ENCODE data around the gene SPNS2. TPM values are rescaled to one million over a fixed set of nuclear protein-coding genes. Genes with fewer than 3 reads are reported as not detected.

Gene SPNS2
- total RNA-seq, 1 donor from 2014 or later, result 67.0 TPM

DNA sequence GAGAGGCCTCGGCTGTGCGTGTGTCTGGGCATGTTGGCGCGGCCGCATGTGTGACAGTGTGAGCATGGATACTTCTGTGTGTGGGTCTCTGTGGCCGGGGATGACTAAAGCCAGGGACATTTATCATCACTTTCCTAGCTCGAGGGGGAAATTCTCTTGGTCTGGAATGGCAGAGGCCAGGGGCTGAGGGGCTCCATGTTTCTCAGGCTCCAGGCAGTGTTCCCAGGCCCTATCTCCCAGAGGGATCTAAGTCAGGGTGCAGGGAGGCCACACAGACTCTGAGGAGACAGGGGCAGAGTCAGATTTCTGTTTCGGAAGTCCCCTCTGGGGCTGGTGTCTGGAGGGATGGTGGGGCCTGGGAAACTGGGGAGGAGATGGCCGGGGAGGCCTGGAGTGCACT lies 23.7 kb upstream of the SPNS2 start:
- Histone ChIP-seq H3K27ac (no peak overlapping the region), H3K9me3 (no peaks in the 10 kb centered on the region), H3K27me3 (no peaks in the 10 kb centered on the region), H3K4me1 (peaks cover 9% of the 10 kb centered on the region), H3K36me3 (no peaks in the 10 kb centered on the region), H3K4me3 (no peak overlapping the region)
- TF ChIP-seq, protein P1, sequence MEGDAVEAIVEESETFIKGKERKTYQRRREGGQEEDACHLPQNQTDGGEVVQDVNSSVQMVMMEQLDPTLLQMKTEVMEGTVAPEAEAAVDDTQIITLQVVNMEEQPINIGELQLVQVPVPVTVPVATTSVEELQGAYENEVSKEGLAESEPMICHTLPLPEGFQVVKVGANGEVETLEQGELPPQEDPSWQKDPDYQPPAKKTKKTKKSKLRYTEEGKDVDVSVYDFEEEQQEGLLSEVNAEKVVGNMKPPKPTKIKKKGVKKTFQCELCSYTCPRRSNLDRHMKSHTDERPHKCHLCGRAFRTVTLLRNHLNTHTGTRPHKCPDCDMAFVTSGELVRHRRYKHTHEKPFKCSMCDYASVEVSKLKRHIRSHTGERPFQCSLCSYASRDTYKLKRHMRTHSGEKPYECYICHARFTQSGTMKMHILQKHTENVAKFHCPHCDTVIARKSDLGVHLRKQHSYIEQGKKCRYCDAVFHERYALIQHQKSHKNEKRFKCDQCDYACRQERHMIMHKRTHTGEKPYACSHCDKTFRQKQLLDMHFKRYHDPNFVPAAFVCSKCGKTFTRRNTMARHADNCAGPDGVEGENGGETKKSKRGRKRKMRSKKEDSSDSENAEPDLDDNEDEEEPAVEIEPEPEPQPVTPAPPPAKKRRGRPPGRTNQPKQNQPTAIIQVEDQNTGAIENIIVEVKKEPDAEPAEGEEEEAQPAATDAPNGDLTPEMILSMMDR (IDR thresholded peaks at IDR 0.05), result no peak
- intact Hi-C loops (cut with DNase I), result no loop called here
- no peak for DNase-seq
- no peak for ATAC-seq

GRCh38 chr17:4475463-4475862 lies 23.2 kb upstream of the SPNS2 start:
- H3K4me1 ChIP-seq, result peaks cover 9% of the 10 kb centered on the region
- no peak overlapping the region for H3K4me3 ChIP-seq
- TF ChIP-seq, protein P1 (IDR thresholded peaks at IDR 0.05), result no peak
- H3K36me3 ChIP-seq, result no peaks in the 10 kb centered on the region
- intact Hi-C loops (cut with DNase I), result no loop called here
- DNase-seq (no peak), ATAC-seq (no peak)
- H3K27me3 ChIP-seq, result no peaks in the 10 kb centered on the region
- no peak overlapping the region for H3K27ac ChIP-seq
- no peaks in the 10 kb centered on the region for H3K9me3 ChIP-seq

- Histone ChIP-seq H3K4me1 (peaks cover 14% of the 10 kb centered on the region), H3K9me3 (no peaks in the 10 kb centered on the region), H3K4me3 (no peak overlapping the region), H3K27ac (no peak overlapping the region), H3K27me3 (no peaks in the 10 kb centered on the region), H3K36me3 (no peaks in the 10 kb centered on the region)
- DNase-seq, result no peak
- intact Hi-C loops (cut with DNase I), result no loop called here
- ATAC-seq, result no peak
- TF ChIP-seq, protein P1 (IDR thresholded peaks at IDR 0.05), result no peak
Measured at GRCh38 chr17:4476017-4476416, 22.7 kb upstream of the SPNS2 start.

DNA sequence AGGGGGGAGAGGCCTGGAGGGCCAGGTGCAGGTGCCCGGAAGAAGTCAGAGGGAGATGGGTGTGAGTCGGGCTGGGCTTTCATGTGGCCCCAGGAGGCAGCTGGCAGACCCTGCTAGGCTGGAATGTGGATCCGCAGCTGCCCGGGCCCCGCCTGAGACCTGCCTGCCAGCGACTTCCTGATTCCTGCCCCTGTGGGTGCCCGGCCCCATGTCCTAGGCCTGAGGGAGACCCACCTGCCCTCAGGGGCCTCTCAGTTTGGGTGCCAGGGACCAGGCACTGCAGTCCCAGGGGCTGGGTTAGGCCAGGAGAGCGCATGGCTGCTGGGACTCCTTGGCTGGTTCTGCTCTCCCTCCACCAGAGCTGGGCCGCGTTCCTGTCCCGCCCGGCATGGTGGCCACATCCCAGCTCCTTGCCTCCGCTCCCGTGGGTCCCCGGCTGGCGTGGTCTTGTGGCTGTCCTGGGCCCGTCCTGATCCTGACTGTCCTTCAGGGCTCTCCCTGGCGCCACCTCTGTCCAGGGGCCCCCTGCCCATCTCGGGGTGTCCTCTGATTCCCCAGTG lies 22.1 kb upstream of the SPNS2 start:
- Histone ChIP-seq H3K9me3 (no peaks in the 10 kb centered on the region), H3K27ac (no peak overlapping the region), H3K27me3 (no peaks in the 10 kb centered on the region), H3K36me3 (no peaks in the 10 kb centered on the region), H3K4me3 (no peak overlapping the region), H3K4me1 (peaks cover 19% of the 10 kb centered on the region)
- intact Hi-C loops (cut with DNase I), result no loop called here
- peak; percentile 69 for ATAC-seq
- TF ChIP-seq, protein P1 (IDR thresholded peaks at IDR 0.05), result no peak
- DNase-seq, result no peak

GRCh38 chr17:4477255-4477791 lies 21.4 kb upstream of the SPNS2 start:
- DNase-seq, result no peak
- H3K27me3 ChIP-seq, result no peaks in the 10 kb centered on the region
- ATAC-seq, result no peak
- TF ChIP-seq, protein P1 (IDR thresholded peaks at IDR 0.05), result no peak
- H3K36me3 ChIP-seq, result no peaks in the 10 kb centered on the region
- H3K27ac ChIP-seq, result no peak overlapping the region
- no peaks in the 10 kb centered on the region for H3K9me3 ChIP-seq
- H3K4me1 ChIP-seq, result peaks cover 21% of the 10 kb centered on the region
- intact Hi-C loops (cut with DNase I), result no loop called here
- H3K4me3 ChIP-seq, result no peak overlapping the region
